K562 (cell line): Measurements from ENCODE around the gene CBLC. TPM values are rescaled to one million over a fixed set of nuclear protein-coding genes. Genes with fewer than 3 reads are reported as not detected.

Experiments used
- GABPA ChIP-seq: fragments of 200-800 bp; sonication (Bioruptor generic); conservative IDR thresholded peaks from 2 replicates; pipeline ENCODE4 v1.6.1; 2016; ENCODE audit warnings: low read depth, missing genetic modification characterization, missing compliant biosample characterization
- KAT7 ChIP-seq: sonication (generic); formaldehyde crosslinking; IDR thresholded peaks from 2 replicates; pipeline ENCODE4 v1.8.0; 2022; ENCODE audit warnings: missing genetic modification reagents, mild to moderate bottlenecking, borderline replicate concordance
- MTA1 ChIP-seq: fragments of 450-650 bp; IDR thresholded peaks from 2 replicates; pipeline ENCODE4 v1.6.1; 2017; ENCODE audit warnings: borderline replicate concordance
- RBM25 ChIP-seq: fragments of 200-400 bp; formaldehyde crosslinking; IDR thresholded peaks from 2 replicates; pipeline ENCODE4 v1.6.1; 2018; ENCODE audit warnings: low read length, low read depth, moderate library complexity; ENCODE audit not compliant: severe bottlenecking
- TRIM25 ChIP-seq: fragments of 450-650 bp; IDR thresholded peaks from 2 replicates; pipeline ENCODE4 v1.7.0; 2016; ENCODE audit warnings: borderline replicate concordance
- ZBTB1 ChIP-seq: sonication (generic); formaldehyde crosslinking; IDR thresholded peaks from 2 replicates; pipeline ENCODE4 v1.8.1; 2023; ENCODE audit warnings: missing genetic modification reagents, low read depth, mild to moderate bottlenecking, borderline replicate concordance
- ZC3H4 ChIP-seq: sonication (generic); formaldehyde crosslinking; IDR thresholded peaks from 2 replicates; pipeline ENCODE4 v1.9.0; 2021; ENCODE audit warnings: missing genetic modification reagents, borderline replicate concordance
- ZNF318 ChIP-seq, 2 experiments: fragments of 450-650 bp; IDR thresholded peaks; 2 replicates each; pipeline ENCODE4 v1.6.1; 2016; ENCODE audit warnings: mild to moderate bottlenecking in 2 of 2, borderline replicate concordance in 1 of 2, low read depth in 1 of 2, moderate library complexity in 1 of 2
- ZNF449 ChIP-seq: fragments of 250-450 bp; sonication (Bioruptor Pico); IDR thresholded peaks from 2 replicates; pipeline ENCODE4 v1.8.0; 2022; ENCODE audit warnings: moderate library complexity, mild to moderate bottlenecking, inconsistent platforms
- ZNF75A ChIP-seq: fragments of 450-650 bp; formaldehyde crosslinking; IDR thresholded peaks from 2 replicates; pipeline ENCODE4 v1.4.0; 2020; ENCODE audit warnings: mild to moderate bottlenecking
- polyA plus RNA-seq, 8 experiments: library from polyadenylated mRNA; depleted of rRNA in 4 of 8; stranded (reverse) in 5 of 8; unstranded in 3 of 8; fragments of >200 nt; fragmentation: Nextera tagmentation in 2 of 8; fragmentation: Illumina TruSeq in 1 of 8; extraction: Ambion mirVana in 2 of 8; extraction: Trizol in 1 of 8; gene quantifications; 2 replicates each; pipeline versions ENCODE4 v1.2.1 to v1.2.3, GENCODE V29; 2011 to 2014; ENCODE audit warnings: inconsistent platforms in 1 of 8, missing spikeins in 1 of 8
- total RNA-seq, 7 experiments: library from RNA; depleted of rRNA in 6 of 7; stranded (reverse); fragments of >200 nt in 6 of 7; fragmentation: Illumina TruSeq in 2 of 7; extraction: Trizol in 2 of 7; gene quantifications; 2 replicates each; pipeline versions ENCODE4 v1.2.1 to v1.2.3, GENCODE V29; 2011 to 2021; ENCODE audit warnings: low replicate concordance in 1 of 7
- TF ChIP-seq, protein P1 (sequence below): sonication (generic); formaldehyde crosslinking; IDR thresholded peaks from 2 replicates; pipeline ENCODE4 v1.8.1; 2023; ENCODE audit warnings: mild to moderate bottlenecking, missing genetic modification reagents, moderate library complexity

Gene CBLC
- total and polyA plus RNA-seq, 9 of the 15 experiments (the other 6 are each of a cell fraction or from before 2014, with no cell fraction given): 0.09 TPM; not detected in 8

GRCh38 chr19:44747739-44748425 is 29.8 kb upstream of the CBLC start (continued):
- TF ChIP-seq ZNF449 (CRISPR knock-in tag) (no peak), ZNF318 (IDR thresholded peaks at IDR 0.05; ENCODE audit: borderline replicate concordance in 1 of 2, low read depth in 1 of 2) (peak in 1 of 2 experiments; percentile 15; a peak in 1 of 4 replicates), MTA1 (peak; percentile 56; the same call in 1 of the 2 replicates), ZC3H4 (CRISPR knock-in tag) (no peak), ZNF75A (CRISPR knock-in tag) (no peak), RBM25 (peak; percentile 57), GABPA (tag) (peak; percentile 33; the same call in 1 of the 2 replicates), ZBTB1 (no peak), TRIM25 (no peak), KAT7 (CRISPR knock-in tag) (no peak)
- TF ChIP-seq, protein P1, sequence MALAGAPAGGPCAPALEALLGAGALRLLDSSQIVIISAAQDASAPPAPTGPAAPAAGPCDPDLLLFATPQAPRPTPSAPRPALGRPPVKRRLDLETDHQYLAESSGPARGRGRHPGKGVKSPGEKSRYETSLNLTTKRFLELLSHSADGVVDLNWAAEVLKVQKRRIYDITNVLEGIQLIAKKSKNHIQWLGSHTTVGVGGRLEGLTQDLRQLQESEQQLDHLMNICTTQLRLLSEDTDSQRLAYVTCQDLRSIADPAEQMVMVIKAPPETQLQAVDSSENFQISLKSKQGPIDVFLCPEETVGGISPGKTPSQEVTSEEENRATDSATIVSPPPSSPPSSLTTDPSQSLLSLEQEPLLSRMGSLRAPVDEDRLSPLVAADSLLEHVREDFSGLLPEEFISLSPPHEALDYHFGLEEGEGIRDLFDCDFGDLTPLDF (CRISPR knock-in tag): no peak
